Activated CD8-positive, alpha-beta memory T cell treated with anti-CD3 and anti-CD28 coated beads, Interleukin-2, amount 50 U/mL, for 24 hours (primary cell): ENCODE results near the gene CCDC110.

Experiments used
- DNase-seq: peaks from one replicate; pipeline ENCODE4 v3.0.0-alpha.2; 2020; ENCODE audit errors: extremely low read depth

The CCDC110 gene

DNA sequence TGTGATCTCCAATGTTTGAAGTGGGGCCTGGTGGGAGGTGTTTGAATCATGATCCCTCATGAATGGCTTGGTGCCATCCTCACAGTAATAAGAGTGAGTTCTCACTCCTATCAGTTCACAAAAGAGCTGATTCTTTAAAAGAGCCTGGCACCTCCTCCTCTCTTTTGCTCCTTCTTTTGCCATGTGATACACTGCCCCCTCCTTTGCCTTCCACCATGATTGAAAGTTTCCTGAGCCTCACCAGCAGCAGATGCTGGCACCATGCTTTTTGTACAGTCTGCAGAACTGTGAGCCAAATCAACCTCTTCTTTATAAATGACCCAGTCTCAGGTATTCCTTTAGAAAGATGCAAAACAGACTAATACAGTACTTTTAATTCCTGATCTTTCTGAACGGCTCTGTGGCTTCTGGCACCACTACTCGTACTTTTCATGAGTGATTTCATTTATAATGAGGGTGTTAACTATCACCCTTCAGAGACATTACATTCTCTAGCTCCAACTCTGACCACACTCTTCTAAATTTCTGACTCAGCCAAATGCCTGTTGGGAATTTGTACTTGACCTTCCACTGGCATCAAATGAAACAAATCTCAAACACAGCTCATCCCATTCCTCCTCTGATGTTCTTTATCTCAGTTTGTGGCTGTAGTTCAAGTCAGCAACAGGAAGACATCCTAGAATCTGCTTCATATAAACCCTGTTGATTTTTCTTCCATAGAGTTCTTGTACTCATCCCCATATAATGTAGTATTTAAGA, 50.0 kb downstream of the CCDC110 start:
- no peak for DNase-seq

DNA sequence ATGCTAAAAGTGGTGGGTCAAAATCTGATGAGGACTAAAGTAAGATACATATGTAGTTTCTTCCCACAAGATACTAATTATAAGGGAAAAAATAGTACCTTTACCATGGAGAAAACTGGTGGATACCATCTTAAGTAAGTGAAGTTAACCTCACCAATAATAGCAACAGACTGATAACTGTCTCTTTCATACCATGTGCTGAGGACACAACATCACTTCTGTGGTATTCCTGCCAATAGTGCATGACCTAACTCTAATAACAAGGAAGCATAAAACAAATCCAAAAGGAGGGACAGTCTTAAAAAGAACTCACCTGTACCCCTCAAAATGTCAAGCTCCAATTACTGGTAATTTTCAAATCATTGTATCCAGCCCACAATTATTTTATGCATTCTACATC, 54.6 kb downstream of the CCDC110 start:
- no peak for DNase-seq

DNA sequence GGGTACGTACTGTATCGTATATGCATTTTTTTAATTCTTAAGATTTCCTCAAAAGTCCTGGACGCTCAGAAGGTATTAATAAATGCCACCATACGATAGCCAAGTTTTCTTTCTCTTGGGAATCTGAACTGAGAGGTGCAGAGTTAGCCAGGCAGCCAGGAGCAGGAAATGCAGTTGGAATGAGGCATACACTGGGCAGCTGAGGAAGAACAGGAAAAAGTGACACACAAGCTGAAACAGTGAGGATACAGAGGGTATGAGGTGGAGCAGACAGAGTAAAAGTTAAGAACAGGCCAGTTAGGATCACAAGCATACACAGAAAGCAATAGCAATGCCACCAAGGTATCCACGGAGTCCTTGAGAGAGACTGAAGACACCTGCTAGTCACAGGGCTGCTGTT, 59.1 kb downstream of the CCDC110 start:
- DNase-seq = no peak

DNA sequence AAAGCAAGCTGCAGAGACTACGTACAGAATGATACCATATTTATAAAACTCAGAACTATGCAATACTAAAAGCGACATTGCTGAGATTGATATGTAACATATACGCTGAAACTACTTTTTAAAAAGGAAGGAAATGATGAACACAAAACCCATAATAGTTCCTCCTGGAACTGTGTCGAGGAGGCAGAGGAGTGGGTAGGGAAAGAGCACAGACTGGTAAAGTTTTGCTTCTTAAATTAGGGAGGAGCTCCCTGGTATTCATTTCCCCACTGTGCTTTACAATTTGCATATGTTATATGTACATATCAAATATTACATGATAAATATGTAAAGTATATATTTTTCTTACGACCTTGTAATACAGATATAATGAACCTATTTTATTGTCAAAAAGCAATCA, 59.7 kb downstream of the CCDC110 start:
- DNase-seq = no peak

DNA sequence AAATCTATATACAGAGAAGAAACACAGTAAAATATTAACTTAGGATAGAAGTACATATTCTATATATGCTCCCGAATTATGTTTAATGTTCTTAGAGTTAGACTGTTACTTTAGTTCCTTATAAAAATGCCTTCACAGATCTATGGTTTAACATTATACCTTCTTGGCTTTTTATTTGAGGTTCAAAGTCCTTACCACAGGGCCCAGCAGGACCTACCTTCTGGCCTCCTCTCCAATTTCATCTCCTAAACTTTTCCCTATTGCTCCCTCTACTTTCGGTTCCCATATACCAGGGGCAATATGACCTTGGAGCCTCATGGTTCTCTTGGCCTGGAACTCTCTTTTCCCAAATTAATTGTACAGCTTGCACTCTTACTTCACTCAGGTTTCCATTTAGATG, 63.1 kb downstream of the CCDC110 start:
- DNase-seq = no peak

DNA sequence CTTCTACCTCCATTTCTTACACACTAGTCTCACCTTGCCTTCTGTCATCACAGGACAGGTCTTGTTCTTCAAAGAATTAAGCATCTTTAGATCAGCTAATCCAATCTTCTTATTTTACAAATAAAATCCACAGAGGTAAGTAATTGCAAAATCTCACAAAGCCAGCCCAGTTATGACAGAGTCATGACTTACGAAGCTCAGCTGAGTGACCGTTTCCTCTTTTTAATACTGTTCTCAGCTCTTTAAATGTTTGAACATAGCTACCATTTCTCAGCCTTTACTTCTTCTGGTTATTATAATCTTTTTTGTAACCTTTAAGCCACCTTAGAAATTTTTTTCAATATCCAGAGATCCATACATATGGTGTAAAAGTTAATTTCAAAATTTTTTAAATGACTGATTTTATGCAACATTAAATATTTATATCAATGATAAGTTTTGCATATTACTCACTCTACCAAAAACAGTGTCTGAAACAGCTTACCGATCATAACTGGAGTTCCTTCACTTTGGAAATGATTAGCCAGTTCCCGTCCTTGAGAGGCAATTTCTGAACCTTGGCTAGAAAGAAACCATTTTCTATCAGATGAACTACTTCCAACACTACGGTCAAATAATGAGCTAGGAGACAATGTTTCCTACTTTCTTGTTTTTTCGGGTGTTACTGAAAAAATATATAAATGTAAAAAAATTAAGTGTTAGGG, 66.1 kb downstream of the CCDC110 start:
- no peak for DNase-seq

DNA sequence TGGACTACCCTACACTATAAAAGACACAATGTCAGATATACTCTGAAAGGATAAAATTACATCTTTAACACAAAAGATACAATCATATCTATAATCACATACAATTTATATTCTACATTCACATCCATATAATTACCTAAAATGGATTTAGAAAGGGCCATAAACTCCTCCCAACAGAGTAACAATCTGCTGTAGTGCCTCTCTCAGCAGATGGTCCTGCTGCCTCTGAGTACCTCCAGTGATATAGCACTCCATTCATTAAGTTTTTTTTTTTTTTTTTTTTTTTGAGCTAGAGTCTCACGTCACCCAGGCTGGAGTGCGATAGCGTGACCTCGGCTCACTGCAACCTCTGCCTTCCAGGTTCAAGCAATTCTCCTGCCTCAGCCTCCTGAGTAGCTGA, 67.5 kb downstream of the CCDC110 start:
- DNase-seq = no peak

DNA sequence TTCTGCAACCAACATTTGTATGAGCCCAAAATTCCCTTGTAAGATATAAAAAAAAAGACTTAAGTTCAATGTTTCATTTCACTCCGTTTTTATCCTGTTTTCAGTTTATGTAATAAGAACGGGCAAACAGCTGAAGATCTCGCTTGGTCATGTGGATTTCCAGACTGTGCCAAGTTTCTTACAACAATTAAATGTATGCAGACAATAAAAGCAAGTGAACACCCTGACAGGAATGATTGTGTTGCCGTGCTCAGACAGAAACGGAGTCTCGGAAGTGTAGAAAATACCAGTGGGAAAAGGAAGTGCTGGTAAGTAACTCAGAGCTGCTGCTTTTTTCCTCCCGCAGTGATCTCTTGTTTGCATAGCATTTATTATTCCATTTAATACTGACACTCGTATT, 72.1 kb downstream of the CCDC110 start:
- DNase-seq = no peak

DNA sequence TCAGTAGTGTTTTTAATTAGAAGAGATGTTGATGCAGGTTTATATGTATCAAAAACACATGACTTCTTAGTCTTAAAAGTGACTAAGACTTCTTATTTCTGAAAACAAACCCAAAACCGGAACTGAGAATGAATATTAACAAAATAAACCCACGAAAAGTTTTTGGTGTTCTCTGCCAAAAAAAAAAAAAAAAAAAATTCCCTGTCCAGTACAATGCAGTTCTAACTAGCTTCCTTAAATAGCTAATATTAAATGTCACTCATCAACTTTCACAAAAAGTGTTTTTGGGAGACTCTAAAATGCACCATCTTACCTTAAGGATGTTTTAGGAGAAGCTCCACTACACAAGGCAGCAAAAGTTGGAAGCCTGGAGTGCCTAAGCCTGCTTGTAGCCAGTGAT, 72.9 kb downstream of the CCDC110 start:
- no peak for DNase-seq

DNA sequence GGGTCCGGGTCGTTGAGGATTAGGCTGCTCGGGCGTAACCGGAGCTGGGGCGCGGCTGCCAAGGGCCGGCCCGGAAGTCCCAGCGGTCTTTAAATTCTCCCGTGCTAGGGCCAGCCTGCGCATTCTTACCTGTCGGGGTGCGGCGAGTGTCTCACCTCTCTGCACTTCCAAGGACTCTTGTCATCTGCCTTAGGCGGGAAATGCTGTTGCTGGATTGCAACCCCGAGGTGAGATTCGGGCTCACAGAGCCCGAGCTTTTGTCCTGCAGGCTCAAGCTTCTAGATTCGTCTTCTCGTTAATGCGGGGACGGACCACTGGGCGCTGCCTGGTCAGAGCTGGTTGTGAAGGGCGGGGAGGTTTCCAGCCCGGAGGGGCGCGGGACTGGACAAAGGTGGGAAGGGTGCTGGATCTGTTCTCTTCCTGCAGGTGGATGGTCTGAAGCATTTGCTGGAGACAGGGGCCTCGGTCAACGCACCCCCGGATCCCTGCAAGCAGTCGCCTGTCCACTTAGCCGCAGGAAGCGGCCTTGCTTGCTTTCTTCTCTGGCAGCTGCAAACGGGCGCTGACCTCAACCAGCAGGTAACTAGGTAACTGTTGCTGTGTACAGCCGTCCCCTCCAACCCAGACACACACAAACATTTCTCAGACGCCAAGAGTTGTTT, 74.7 kb downstream of the CCDC110 start, which contains the start of gene ANKRD37:
TSS of gene ANKRD37 (plus strand) at position 118 of the 662 bp plus-strand sequence. CDS start at position 201, 83 bp downstream.
- DNase-seq = no peak

DNA sequence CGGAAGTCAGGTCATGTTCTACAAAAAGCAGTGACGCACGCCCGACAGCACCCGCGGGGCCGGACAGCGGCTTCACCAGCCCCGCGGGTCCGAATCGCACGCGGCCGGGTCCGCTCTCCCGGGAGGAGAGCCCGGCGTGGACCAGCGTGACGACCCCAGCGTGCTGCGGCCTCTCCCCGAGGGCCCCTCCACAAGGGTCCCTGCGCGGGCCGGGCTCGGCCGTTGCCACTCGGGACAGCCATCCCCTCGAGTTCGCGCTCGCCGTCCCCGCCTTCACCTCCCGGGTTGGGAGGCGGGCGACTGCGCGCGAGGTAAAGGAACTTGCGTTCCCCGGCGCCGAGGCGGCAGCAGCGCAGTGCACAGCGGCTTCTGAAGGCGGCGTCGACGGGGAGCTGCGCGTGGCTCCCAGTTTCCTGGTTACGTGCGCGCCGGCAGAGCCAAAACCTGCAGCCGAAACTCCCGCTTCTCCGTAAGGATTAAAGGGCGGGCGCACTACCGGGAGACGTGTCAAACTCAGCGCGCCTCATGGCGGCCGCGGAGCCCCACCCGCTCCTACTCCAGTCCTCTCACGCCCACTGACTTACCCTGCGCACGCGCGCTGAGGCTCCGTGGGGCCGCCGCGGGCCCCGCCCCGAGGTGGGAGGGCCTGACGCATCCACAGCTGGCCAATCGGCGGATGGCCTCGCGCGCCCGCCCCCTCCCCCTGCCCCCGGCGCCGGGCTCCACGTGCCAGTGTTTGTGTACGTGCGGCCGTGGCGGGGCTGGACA, 75.4 kb downstream of the CCDC110 start:
- peak; percentile 86 for DNase-seq

DNA sequence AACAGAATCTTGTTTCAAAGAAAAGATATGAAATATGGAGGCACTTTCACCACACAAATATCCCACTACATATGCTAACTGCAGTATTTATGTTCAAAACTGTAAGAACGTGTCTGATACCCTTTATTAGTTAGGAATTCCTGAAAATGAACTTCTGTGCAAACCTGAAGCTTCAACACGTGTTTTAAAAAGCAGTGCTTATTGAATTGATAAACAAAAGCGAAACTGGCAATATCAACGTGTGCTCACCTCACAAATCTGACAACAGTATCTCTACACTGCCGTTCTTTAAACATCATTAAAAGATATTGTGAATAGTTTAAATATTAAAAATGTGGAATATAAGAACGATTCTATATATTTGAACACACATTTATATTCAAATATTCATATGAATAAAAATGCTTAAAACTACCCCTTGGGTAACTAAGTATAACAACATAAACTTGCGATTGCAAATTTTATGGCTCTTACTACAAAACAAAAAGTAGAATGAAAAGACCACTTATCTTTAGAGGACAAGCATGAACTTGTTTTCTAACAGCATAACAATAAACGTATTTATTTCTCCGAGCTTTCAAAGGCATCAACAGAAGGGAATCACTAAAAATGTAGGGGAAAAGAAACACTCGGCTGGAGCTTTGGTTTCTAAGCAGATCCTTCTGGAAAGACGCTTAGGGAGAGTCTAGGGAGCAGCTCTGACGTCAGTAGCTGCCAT, 76.1 kb downstream of the CCDC110 start, which contains the start of gene LRP2BP:
TSS of gene LRP2BP (minus strand) at position 687 of the 718 bp plus-strand sequence. CDS start 17,738 bp downstream, outside the sequence.
- DNase-seq = no peak
